K562 (cell line): ENCODE measurements around the gene SLC16A4. TPM values are rescaled to one million over a fixed set of nuclear protein-coding genes. Genes with fewer than 3 reads are reported as not detected.
A peak's percentile ranks its signal among the peaks of the same experiment; 100 is the strongest.

Experiments used
- ATAC-seq: fragments of 200-7000 bp; cut with Tn5 transposase; 3 replicates; pipeline ENCODE4 v1.9.1; 2020; ENCODE audit warnings: moderate library complexity
- BruUV-seq: library from RNA; stranded (reverse); fragments of 400-500 nt; replicated peaks from 2 replicates; lab custom pipeline; 2021; lab: Mats Ljungman, UMichigan
- CTCF ChIA-PET: fragments of 300-600 bp; formaldehyde crosslinking; extraction: SDS; loops from one replicate; lab custom pipeline; 2021; ENCODE audit warnings: low intra/inter-chr PET ratio; lab: Yijun Ruan, JAX
- POLR2A ChIA-PET: fragments of 300-600, 350-650 bp; sonication (Branson Sonifier 250); formaldehyde crosslinking; extraction: SDS; loops from one replicate; lab custom pipeline; 2021; ENCODE audit warnings: antibody characterized with exemption, inconsistent platforms; lab: Yijun Ruan, JAX
- DNase-seq, 4 experiments: peaks; one replicate each; pipeline versions ENCODE4 v3.0.0 to v3.0.0-alpha.2; 2011 to 2018; ENCODE audit warnings: low spot score in 3 of 4, mixed read lengths in 3 of 4; ENCODE audit errors: extremely low read depth in 1 of 4
- FAIRE-seq: peaks from 2 replicates; lab custom pipeline; 2011; peaks lifted over from hg19 to GRCh38; lab: Jason Lieb, UNC
- H2AFZ ChIP-seq: 2 replicates; pipeline ENCODE4 v1.6.0; 2011; ENCODE audit warnings: low read depth, low read length, control low read depth, inconsistent platforms
- H3K27ac ChIP-seq: fragments of 200-600 bp; 3 replicates; pipeline ENCODE4 v1.8.0; 2011; ENCODE audit warnings: low read depth, mild to moderate bottlenecking, control low read depth, inconsistent platforms, low read length, moderate library complexity, mixed read lengths; ENCODE audit errors: extremely low read depth
- H3K27me3 ChIP-seq, 2 experiments: fragments of 300-600 bp in 1 of 2; 2 replicates in 1 of 2; 3 replicates in 1 of 2; pipeline versions ENCODE4 v1.6.0 to v1.8.0; 2011; ENCODE audit warnings: inconsistent platforms in 2 of 2, low read length in 2 of 2, mild to moderate bottlenecking in 1 of 2, mixed read lengths in 1 of 2, moderate library complexity in 1 of 2; ENCODE audit not compliant: control insufficient read depth in 2 of 2, insufficient read depth in 2 of 2
- H3K36me3 ChIP-seq: fragments of 300-600 bp; 3 replicates; pipeline ENCODE4 v1.8.0; 2011; ENCODE audit warnings: mild to moderate bottlenecking, low read length, inconsistent platforms; ENCODE audit not compliant: control insufficient read depth, insufficient read depth
- H3K4me1 ChIP-seq, 2 experiments: fragments of 200-600 bp in 1 of 2; replicated peaks in 1 of 2; 2 replicates in 1 of 2; 3 replicates in 1 of 2; pipeline versions ENCODE4 v1.5.1 to v1.8.0; 2011; ENCODE audit warnings: inconsistent platforms in 2 of 2, low read length in 2 of 2, mild to moderate bottlenecking in 1 of 2, mixed read lengths in 1 of 2, moderate library complexity in 1 of 2; ENCODE audit not compliant: control insufficient read depth in 2 of 2, insufficient read depth in 2 of 2
- H3K4me2 ChIP-seq: 2 replicates; pipeline ENCODE4 v1.6.1; 2011; ENCODE audit warnings: low read length, control low read depth, inconsistent platforms, mixed read lengths; ENCODE audit not compliant: insufficient read depth
- H3K4me3 ChIP-seq: fragments of 200-600 bp; sonication (generic), shearing (Covaris generic); 2 replicates; pipeline ENCODE4 v1.5.1; 2016; ENCODE audit warnings: control low read depth, inconsistent platforms
- H3K79me2 ChIP-seq: fragments of 200-600 bp; 3 replicates; pipeline ENCODE4 v1.8.0; 2011; ENCODE audit warnings: low read length, inconsistent platforms; ENCODE audit not compliant: control insufficient read depth, insufficient read depth
- H3K9ac ChIP-seq, 2 experiments: 2 replicates each; pipeline versions ENCODE4 v1.6.0 to v1.6.1; 2011; ENCODE audit warnings: low read depth in 2 of 2, low read length in 2 of 2, control low read depth in 1 of 2, inconsistent platforms in 1 of 2, mild to moderate bottlenecking in 1 of 2, mixed read lengths in 1 of 2; ENCODE audit not compliant: insufficient read depth in 1 of 2
- H3K9me1 ChIP-seq: one replicate; pipeline ENCODE4 v1.6.0; 2011; ENCODE audit warnings: inconsistent platforms, mild to moderate bottlenecking, low read length, moderate library complexity; ENCODE audit not compliant: control insufficient read depth, insufficient read depth
- H3K9me3 ChIP-seq: replicated peaks from 2 replicates; pipeline ENCODE4 v1.5.1; 2011; ENCODE audit warnings: low read depth, low read length, inconsistent platforms; ENCODE audit not compliant: control insufficient read depth, insufficient read depth
- H4K20me1 ChIP-seq: replicated peaks from 2 replicates; pipeline ENCODE4 v1.6.1; 2011; ENCODE audit warnings: low read length, inconsistent platforms, mixed read lengths; ENCODE audit not compliant: control insufficient read depth, insufficient read depth
- CBFA2T3 ChIP-seq: fragments of 450-650 bp; IDR thresholded peaks from 2 replicates; pipeline ENCODE4 v1.6.1; 2017
- ELF1 ChIP-seq: fragments of 200-800 bp; sonication (Bioruptor generic); IDR thresholded peaks from 2 replicates; pipeline ENCODE4 v1.6.1; 2016; ENCODE audit warnings: missing genetic modification characterization, missing compliant biosample characterization
- ELF2 ChIP-seq: fragments of 250-450 bp; sonication (Bioruptor Pico); IDR thresholded peaks from 2 replicates; pipeline ENCODE4 v1.5.0; 2021; ENCODE audit warnings: mild to moderate bottlenecking
- FOXM1 ChIP-seq, 2 experiments: fragments of 450-650 bp in 1 of 2; sonication (generic) in 1 of 2; formaldehyde crosslinking in 1 of 2; IDR thresholded peaks; 2 replicates each; pipeline versions ENCODE4 v1.6.1 to v1.9.0; 2017 to 2022; ENCODE audit warnings: low read depth in 2 of 2, mild to moderate bottlenecking in 2 of 2, missing genetic modification reagents in 1 of 2, moderate library complexity in 1 of 2
- GATA2 ChIP-seq: sonication (generic); formaldehyde crosslinking; IDR thresholded peaks from 2 replicates; pipeline ENCODE4 v1.4.0; 2020; ENCODE audit warnings: mild to moderate bottlenecking, missing genetic modification reagents
- GTF2A2 ChIP-seq: IDR thresholded peaks from 2 replicates; pipeline ENCODE4 v1.6.1; 2016; ENCODE audit warnings: mild to moderate bottlenecking, missing genetic modification characterization, missing compliant biosample characterization
- HMG20B ChIP-seq: fragments of 250-450 bp; sonication (Bioruptor Pico); IDR thresholded peaks from 2 replicates; pipeline ENCODE4 v1.5.0; 2021; ENCODE audit warnings: mild to moderate bottlenecking
- POLR2AphosphoS5 ChIP-seq: IDR thresholded peaks from 2 replicates; pipeline ENCODE4 v1.6.1; 2011; ENCODE audit warnings: mild to moderate bottlenecking, low read depth, low read length, moderate library complexity; ENCODE audit not compliant: control insufficient read depth, insufficient read depth
- PTRF ChIP-seq: fragments of 450-650 bp; IDR thresholded peaks from 2 replicates; pipeline ENCODE4 v1.6.1; 2016; ENCODE audit warnings: mild to moderate bottlenecking, missing genetic modification characterization, missing compliant biosample characterization
- ZNF23 ChIP-seq: fragments of 250-450 bp; sonication (Bioruptor Pico); IDR thresholded peaks from 2 replicates; pipeline ENCODE4 v1.4.0; 2020; ENCODE audit warnings: mild to moderate bottlenecking
- WGBS: fragments of 100-300 bp; shearing (Covaris generic); methylation state at CpG from one replicate; pipeline ENCODE4 v1.1.6; 2016; ENCODE audit warnings: low coverage, mixed read lengths; ENCODE audit not compliant: insufficient coverage; ENCODE audit errors: missing lambda C conversion rate; 5-methylcytosine and 5-hydroxymethylcytosine counted together
- in situ Hi-C: fragments of 300-500 bp; cut with MboI; formaldehyde crosslinking; loops from 4 replicates; pipeline ENCODE4 v1.15.0; 2018; ENCODE audit warnings: inconsistent platforms, mixed read lengths
- intact Hi-C: fragments of 100-400 bp; cut with micrococcal nuclease; formaldehyde crosslinking; loops from 2 replicates; pipeline ENCODE4 v1.14.2; 2022
- polyA plus RNA-seq, 8 experiments: library from polyadenylated mRNA; depleted of rRNA in 4 of 8; stranded (reverse) in 5 of 8; unstranded in 3 of 8; fragments of >200 nt; fragmentation: Nextera tagmentation in 2 of 8; fragmentation: Illumina TruSeq in 1 of 8; extraction: Ambion mirVana in 2 of 8; extraction: Trizol in 1 of 8; gene quantifications; 2 replicates each; pipeline versions ENCODE4 v1.2.1 to v1.2.3, GENCODE V29; 2011 to 2014; ENCODE audit warnings: inconsistent platforms in 1 of 8, missing spikeins in 1 of 8
- total RNA-seq, 7 experiments: library from RNA; depleted of rRNA in 6 of 7; stranded (reverse); fragments of >200 nt in 6 of 7; fragmentation: Illumina TruSeq in 2 of 7; extraction: Trizol in 2 of 7; gene quantifications; 2 replicates each; pipeline versions ENCODE4 v1.2.1 to v1.2.3, GENCODE V29; 2011 to 2021; ENCODE audit warnings: low replicate concordance in 1 of 7
- TF ChIP-seq, protein P1 (sequence below): sonication (generic); formaldehyde crosslinking; IDR thresholded peaks from 2 replicates; pipeline ENCODE4 v1.8.0; 2022; ENCODE audit warnings: mild to moderate bottlenecking, missing genetic modification reagents
- TF ChIP-seq, protein P2 (sequence below), 2 experiments: fragments of 450-650 bp; IDR thresholded peaks; 2 replicates each; pipeline ENCODE4 v1.6.1; 2018; ENCODE audit warnings: mild to moderate bottlenecking in 2 of 2, low read depth in 1 of 2; ENCODE audit not compliant: partially characterized antibody in 2 of 2
- TF ChIP-seq, protein P3 (sequence below), 2 experiments: fragments of 200-800 bp in 1 of 2; sonication (Bioruptor generic) in 1 of 2; sonication (generic) in 1 of 2; formaldehyde crosslinking in 1 of 2; IDR thresholded peaks in 1 of 2; conservative IDR thresholded peaks in 1 of 2; 2 replicates each; pipeline versions ENCODE4 v1.5.0 to v1.6.1; 2016 to 2020; ENCODE audit warnings: missing compliant biosample characterization in 1 of 2, missing genetic modification characterization in 1 of 2, missing genetic modification reagents in 1 of 2

Gene SLC16A4
- total and polyA plus RNA-seq, 9 of the 15 experiments (the other 6 are each of a cell fraction or from before 2014, with no cell fraction given), result 0.04 to 0.31 (median 0.18) TPM; not detected in 1

DNA sequence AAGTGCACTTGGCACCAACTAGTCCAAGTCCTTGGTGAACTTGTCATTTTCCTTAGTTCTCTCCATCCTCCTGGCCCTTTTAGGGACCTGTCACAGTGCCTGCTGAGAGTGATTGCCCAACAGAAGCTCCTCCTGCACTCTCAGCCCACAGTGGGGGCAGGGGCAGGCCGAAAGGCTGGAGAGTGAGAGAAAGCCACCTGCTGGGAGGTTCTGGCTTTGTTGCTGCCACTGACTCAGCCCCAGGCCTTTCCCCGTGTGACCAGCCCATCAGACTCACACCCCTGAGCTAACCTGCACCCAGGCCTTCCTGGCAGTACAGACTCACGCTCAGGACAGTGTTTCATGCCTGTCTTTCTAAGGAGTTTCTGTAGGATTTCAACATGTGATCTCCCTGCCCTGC, 43.0 kb upstream of the SLC16A4 start (continued):
- TF ChIP-seq, protein P1, sequence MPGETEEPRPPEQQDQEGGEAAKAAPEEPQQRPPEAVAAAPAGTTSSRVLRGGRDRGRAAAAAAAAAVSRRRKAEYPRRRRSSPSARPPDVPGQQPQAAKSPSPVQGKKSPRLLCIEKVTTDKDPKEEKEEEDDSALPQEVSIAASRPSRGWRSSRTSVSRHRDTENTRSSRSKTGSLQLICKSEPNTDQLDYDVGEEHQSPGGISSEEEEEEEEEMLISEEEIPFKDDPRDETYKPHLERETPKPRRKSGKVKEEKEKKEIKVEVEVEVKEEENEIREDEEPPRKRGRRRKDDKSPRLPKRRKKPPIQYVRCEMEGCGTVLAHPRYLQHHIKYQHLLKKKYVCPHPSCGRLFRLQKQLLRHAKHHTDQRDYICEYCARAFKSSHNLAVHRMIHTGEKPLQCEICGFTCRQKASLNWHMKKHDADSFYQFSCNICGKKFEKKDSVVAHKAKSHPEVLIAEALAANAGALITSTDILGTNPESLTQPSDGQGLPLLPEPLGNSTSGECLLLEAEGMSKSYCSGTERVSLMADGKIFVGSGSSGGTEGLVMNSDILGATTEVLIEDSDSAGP (CRISPR knock-in tag), result peak; percentile 20; the same call in 1 of the 2 replicates
- TF ChIP-seq HMG20B (CRISPR knock-in tag), result no peak
- no peak for TF ChIP-seq POLR2AphosphoS5

DNA sequence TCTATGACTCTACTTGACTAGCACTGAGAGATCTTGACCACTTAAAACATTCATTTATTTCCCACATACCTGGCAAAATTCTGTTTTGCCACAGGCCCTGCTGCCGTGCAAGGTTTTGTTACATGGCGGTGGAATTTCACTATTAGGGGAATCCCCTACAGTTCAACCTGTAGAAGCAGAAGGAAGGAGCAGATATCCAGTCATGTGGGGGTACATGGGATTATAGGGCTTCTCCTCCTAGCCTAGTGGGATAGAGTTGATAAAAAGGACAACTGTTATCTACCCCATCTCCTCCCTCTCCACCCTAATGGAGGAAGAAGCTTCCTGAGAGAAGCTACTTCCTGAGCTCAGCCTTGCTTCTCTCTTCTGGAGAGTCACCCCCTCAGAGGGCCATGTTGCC, 42.4 kb upstream of the SLC16A4 start:
- no peaks in the 10 kb centered on the region for H3K9me1 ChIP-seq
- no peaks in the 10 kb centered on the region for H3K9me3 ChIP-seq
- CTCF ChIA-PET, result interaction anchor here (0.7 kb wide), 1 partner anchor 9 kb away, joined by 3 read pairs; no protein-coding TSS in a partner anchor
- POLR2A ChIA-PET, result interaction anchor here (0.5 to 1.5 kb wide), 9 partner anchors 10 to 516 kb away, joined by 3 to 9 read pairs (median 4); no protein-coding TSS in a partner anchor
- DNase-seq (peak; percentile 38 to 55 (median 42)), ATAC-seq (peak; percentile 5; the same call in 2 of the 3 replicates), FAIRE-seq (peak; percentile 35)
- H3K4me2 ChIP-seq, result peak overlapping the region; percentile 27
- 0 out of 2 replicates have a peak, but pooled peaks cover 3% of the 10 kb centered on the region for H4K20me1 ChIP-seq
- no peaks in the 10 kb centered on the region for H3K79me2 ChIP-seq
- H3K4me3 ChIP-seq, result no peak overlapping the region
- BruUV-seq, result no TSS peak
- H3K4me1 ChIP-seq, result peaks cover 10 to 23% of the 10 kb centered on the region in 2 experiments; a peak in 4 of 5 replicates
- no peak overlapping the region for H3K9ac ChIP-seq
- no peak overlapping the region for H2AFZ ChIP-seq
- H3K27ac ChIP-seq, result no peak overlapping the region
- H3K27me3 ChIP-seq, result peaks cover 35 to 64% of the 10 kb centered on the region in 2 experiments
- no peaks in the 10 kb centered on the region for H3K36me3 ChIP-seq
- 11% methylated on average over 2 of the region's 2 CpGs for WGBS
- in situ Hi-C loops, result no loop called here
- intact Hi-C loops, result loop anchor here (1.0 kb wide), 1 partner anchor 21 kb away; no protein-coding TSS in a partner anchor
- no peak for TF ChIP-seq ZNF23 (CRISPR knock-in tag)
- TF ChIP-seq ELF2, result no peak
- peak; percentile 69 for TF ChIP-seq CBFA2T3
- peak; percentile 53; the same call in 1 of the 2 replicates for TF ChIP-seq GATA2 (CRISPR knock-in tag)
- no peak for TF ChIP-seq GTF2A2 (tag)
- TF ChIP-seq FOXM1 (IDR thresholded peaks at IDR 0.05; ENCODE audit: low read depth), result no peak
- TF ChIP-seq FOXM1 (CRISPR knock-in tag; IDR thresholded peaks at IDR 0.05; ENCODE audit: low read depth), result no peak
- TF ChIP-seq, protein P2, sequence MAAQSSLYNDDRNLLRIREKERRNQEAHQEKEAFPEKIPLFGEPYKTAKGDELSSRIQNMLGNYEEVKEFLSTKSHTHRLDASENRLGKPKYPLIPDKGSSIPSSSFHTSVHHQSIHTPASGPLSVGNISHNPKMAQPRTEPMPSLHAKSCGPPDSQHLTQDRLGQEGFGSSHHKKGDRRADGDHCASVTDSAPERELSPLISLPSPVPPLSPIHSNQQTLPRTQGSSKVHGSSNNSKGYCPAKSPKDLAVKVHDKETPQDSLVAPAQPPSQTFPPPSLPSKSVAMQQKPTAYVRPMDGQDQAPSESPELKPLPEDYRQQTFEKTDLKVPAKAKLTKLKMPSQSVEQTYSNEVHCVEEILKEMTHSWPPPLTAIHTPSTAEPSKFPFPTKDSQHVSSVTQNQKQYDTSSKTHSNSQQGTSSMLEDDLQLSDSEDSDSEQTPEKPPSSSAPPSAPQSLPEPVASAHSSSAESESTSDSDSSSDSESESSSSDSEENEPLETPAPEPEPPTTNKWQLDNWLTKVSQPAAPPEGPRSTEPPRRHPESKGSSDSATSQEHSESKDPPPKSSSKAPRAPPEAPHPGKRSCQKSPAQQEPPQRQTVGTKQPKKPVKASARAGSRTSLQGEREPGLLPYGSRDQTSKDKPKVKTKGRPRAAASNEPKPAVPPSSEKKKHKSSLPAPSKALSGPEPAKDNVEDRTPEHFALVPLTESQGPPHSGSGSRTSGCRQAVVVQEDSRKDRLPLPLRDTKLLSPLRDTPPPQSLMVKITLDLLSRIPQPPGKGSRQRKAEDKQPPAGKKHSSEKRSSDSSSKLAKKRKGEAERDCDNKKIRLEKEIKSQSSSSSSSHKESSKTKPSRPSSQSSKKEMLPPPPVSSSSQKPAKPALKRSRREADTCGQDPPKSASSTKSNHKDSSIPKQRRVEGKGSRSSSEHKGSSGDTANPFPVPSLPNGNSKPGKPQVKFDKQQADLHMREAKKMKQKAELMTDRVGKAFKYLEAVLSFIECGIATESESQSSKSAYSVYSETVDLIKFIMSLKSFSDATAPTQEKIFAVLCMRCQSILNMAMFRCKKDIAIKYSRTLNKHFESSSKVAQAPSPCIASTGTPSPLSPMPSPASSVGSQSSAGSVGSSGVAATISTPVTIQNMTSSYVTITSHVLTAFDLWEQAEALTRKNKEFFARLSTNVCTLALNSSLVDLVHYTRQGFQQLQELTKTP (IDR thresholded peaks at IDR 0.05; ENCODE audit: low read depth in 1 of 2, partially characterized antibody in 2 of 2), result no peak
- no peak for TF ChIP-seq ELF1 (tag)
- no peak for TF ChIP-seq PTRF (tag)
- TF ChIP-seq, protein P3, sequence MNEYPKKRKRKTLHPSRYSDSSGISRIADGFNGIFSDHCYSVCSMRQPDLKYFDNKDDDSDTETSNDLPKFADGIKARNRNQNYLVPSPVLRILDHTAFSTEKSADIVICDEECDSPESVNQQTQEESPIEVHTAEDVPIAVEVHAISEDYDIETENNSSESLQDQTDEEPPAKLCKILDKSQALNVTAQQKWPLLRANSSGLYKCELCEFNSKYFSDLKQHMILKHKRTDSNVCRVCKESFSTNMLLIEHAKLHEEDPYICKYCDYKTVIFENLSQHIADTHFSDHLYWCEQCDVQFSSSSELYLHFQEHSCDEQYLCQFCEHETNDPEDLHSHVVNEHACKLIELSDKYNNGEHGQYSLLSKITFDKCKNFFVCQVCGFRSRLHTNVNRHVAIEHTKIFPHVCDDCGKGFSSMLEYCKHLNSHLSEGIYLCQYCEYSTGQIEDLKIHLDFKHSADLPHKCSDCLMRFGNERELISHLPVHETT (CRISPR knock-in tag; conservative IDR thresholded peaks at IDR 0.05 in 1 of 2, IDR thresholded peaks at IDR 0.05 in 1 of 2), result no peak
